ENCODE results near the gene PDE9A.

- TF ChIP-seq EZH2 (IDR thresholded peaks at IDR 0.05; ENCODE audit: insufficient read depth, poor library complexity, severe bottlenecking), result no peak
- no peak for TF ChIP-seq EZH2phosphoT487 (IDR thresholded peaks at IDR 0.05; ENCODE audit: insufficient read depth, low read depth)
These were observed 8.0 kb upstream of the PDE9A start for GRCh38 chr21:42645211-42646075.
